HG03196 (cell line): Measurements from ENCODE around the gene CITED1.
"Not testable (repeated sequence)": the region's sequence is repeated elsewhere in the genome, so short reads cannot be mapped to it uniquely, and the experiment has no call there.

Source experiments
- ATAC-seq: cut with Tn5 transposase; IDR thresholded peaks from one replicate; pipeline ENCODE4 v1.9.1; 2021; ENCODE audit not compliant: unreplicated experiment

CITED1 gene, protein sequence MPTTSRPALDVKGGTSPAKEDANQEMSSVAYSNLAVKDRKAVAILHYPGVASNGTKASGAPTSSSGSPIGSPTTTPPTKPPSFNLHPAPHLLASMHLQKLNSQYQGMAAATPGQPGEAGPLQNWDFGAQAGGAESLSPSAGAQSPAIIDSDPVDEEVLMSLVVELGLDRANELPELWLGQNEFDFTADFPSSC

DNA sequence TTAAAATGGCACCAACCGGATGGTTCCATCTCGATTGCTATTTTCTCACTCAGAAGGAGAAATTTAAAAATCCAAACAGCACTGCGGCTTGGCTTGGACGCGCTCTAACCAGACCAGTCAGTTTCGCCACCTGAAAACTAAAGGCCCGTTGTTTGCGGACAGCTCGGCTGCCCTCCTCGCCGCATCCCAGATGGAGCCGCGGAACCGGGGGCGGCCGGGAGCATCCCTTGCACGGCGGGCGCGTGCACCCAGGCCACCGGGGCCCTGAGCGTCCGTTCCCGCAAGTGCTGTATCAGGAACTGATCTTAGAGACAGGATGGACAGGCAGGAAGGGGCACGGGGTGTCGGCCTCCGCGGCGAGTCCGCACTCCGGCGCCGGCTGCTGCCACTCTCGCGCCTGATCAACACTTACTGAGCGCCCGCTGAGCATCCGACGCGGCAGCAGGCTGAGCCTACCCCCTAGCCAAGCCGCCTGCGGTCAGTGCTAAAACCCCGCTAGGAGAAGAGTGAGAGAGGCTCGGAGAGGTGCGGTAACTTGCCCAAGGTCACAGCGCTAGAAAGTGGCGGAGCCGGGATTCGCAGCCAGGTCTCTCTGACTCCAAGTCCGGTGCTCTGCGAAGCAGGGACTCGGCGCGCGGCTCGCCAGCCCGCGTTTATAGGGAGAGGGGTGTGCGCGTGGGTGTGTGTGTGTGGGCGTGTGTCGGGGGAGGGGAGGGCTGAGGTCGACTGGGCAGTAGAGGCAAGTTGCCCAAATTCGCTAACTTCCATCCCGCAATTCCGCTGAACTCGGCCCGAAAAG lies at the start of gene CITED1:
Gene CITED1, minus strand, starts transcription at position 629 of the 799 bp plus-strand sequence. CDS start 3,045 bp downstream, outside the sequence.
- ATAC-seq, result no peak

DNA sequence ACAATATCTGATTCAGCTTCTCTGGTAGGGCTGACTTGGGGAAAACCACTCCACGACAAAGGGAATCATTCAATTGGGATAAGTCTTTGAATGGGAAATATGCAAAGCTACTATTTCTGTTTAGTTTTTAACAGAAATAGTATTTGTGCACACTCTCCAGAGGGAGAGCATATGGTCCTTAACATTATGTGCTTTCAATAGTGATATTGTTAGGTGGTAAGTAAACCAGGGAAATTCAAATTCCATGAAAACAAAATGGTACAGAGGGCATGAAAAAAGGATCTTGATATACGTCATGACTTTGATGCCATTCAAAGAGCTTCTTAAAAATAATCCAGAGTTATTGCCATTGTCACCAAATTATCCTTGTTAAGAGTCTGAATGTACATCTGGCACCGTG lies 47.1 kb upstream of the CITED1 start:
- ATAC-seq, result no peak

DNA sequence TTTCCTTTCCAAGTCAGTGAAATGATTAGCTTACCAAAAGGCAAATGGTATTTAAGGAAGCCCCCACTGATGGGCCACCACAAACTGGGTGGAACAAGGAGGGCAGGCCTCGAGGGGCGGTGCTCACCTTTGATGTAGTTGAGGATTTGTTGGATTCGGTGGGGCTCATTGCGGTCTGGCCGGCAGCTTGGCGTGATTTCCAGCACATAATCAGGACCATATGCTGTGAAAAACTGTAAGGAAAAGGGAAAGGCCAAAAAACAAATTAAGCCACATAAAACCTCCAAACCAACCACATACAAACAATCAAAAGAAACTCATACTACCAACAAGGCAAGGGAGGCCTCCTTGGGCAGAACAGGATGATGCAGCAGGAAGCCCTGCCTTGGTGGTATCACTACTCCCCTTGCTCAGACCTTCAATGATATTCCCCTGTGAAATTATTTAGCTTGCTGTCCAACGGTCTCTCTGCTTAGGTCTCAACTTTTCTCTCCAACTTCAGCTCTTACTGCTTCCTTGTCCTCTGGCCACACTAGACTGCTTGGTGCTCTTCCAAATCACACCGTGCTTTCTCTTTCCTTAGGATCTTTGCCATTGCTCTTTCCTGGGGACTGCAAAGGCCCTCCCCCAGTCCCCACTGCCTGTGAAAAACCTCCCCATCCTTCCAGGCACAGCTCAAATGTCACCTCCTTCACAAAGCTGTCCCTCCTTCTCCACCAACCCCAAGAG lies 46.1 kb upstream of the CITED1 start:
- ATAC-seq, result no peak

DNA sequence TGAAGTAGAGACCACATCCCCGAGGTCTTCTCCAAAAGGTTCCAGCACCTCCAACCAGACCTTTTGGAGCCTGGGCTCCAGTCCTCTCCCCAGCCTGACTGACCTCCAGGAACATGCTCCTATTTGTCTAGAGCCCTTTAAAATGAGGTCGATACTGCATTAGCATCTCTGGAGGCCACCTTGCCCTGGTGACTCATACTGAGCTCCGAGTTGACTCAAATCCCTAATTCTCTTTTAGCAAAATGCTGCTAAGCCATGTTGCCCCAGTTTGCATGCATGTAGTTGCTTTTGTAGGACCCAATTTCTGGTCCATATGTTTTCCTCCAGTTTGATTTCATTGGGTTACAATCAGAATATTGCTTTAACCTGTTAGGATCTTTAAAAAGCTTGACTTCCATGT lies 43.5 kb upstream of the CITED1 start:
- peak; percentile 69 for ATAC-seq

DNA sequence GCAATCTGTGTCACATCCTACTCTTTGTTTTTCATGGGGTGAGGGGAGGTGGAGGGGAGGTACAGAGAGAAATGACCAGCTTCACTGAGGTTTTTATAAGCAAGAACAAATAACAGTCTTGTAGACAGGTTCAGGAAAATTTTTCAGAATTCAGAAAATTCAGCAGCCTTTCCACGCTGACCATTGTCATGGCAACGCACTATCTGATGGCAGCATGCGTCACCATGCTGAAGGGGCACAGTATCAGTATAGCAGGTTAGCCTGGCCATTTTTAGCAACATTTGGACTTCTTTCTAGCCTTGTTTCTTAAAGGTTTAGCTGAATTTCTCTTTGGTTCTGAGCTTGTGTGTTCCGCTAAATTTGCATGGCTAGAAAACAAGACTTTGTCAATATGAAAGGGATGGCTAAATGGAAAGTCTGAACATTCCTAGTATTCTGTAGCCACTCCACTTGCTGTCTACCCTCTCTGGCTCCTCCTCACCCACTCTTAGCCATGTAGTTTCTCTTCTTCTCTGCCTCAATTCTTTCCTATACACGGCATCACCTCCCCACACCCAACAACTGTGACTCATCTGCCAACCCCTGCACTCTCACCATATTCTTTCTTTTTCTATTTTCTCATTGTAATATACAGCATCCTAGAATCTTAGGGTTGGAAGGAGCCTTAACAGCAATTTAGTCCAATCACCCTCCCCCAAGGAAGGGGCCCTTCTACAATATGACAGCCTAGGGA lies 42.7 kb upstream of the CITED1 start:
- no peak for ATAC-seq

DNA sequence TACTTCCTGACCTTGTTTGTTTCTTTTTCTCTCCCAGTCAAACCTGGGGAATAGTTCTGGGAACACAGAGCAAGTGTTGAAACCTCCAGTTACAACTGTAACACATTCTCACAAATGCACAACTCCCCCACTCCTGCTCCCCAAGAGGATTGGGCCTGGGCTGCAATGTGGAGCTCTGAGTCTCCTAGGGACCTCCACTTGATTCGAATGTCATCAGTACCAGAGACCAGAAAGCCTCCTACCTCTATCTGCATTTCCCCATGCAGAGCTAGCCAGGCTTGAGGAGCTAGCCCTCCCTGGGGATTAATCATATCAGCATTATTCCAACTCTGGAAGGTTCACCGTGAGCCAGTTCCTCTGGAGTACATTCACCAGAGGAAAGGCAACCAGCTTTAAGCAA lies 41.7 kb upstream of the CITED1 start:
- no peak for ATAC-seq

DNA sequence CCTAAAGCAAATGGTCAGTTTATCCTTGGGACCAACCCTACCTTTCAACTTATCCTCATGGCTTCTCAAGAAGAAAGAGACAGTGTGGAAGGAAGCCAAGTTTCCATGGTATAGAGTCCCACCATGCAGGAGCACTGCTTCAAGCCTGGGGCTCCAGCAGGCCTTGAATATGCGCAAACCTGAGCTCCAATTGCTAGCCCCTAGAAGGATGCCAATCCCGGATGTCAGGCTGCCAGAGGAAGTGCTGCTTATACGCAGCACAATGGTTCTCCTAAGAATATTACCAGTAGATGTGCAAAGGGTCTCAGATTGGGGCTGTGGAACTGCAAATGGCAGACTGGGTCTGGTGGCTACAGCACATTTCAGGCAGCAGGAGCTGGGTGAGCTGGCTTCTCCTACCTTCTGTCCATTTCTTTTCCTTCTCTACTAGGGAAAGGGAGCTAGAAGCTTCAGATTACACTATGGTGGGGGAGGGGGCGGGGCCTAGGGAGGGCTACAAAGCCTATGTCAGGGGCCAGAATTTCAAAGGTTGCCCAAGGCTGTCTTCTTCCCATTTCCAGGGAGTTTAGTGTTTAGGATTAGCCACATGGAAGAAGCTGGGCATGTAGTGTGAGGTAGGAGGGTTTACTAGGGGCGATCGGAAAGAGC lies 40.7 kb upstream of the CITED1 start:
- ATAC-seq, result no peak

DNA sequence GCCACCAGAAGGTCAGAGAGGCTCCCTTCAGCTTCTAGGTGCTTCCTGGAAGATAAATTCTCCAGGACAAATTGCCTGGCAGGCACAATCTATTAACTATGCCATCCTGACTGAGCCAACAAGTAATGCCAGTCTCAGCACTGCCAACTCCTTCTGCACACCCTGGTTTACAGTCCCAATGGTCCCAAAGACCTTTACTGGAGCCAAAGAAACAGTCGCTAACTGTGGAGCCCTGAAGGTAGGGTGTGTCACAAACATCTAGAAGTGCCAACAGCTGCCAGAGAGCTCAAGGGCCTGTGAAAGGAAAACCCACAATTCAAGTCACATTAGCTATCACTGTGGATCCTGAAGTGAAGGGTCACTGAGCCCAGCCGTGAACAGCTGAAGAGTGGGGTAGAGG lies 34.9 kb upstream of the CITED1 start:
- no peak for ATAC-seq

DNA sequence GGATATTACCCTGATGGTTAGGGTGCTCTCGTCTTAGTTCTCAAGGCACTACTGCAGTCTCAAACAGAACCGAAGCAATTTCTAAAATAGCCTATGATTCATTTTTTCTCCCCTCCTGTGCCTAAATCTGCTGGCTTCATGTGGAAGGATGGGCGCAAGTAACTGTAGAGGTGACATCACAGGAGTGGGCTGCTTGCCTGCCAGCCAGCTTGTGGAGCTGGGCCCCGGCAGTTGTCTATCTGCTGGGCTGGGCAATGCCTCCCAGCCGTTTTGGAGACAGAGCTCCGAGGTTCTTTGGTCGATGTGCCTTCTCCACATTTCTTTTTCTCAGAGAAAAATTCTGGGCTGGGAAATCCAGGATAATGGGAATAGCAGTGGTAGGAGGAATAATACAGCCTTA lies 34.3 kb upstream of the CITED1 start:
- ATAC-seq, result no peak

DNA sequence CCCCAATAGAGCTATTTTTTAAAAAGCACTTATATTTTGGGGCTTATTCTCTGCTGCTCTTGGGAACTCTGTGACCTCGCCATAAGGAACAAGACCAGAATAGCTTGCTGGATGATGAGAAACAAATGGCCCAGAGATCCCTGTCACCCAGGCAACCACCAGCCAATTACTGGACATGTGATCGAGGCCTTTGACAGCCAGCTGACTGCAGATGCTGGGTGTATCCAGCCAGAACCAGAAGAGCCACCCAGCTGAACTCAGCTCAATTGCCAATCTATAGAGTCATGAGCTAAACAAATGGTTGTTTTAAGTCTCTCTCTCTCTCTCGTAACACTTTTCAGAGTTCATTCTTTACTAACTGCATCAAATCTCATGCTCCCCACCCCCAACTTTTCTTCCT lies 24.4 kb upstream of the CITED1 start:
- ATAC-seq, result no peak

DNA sequence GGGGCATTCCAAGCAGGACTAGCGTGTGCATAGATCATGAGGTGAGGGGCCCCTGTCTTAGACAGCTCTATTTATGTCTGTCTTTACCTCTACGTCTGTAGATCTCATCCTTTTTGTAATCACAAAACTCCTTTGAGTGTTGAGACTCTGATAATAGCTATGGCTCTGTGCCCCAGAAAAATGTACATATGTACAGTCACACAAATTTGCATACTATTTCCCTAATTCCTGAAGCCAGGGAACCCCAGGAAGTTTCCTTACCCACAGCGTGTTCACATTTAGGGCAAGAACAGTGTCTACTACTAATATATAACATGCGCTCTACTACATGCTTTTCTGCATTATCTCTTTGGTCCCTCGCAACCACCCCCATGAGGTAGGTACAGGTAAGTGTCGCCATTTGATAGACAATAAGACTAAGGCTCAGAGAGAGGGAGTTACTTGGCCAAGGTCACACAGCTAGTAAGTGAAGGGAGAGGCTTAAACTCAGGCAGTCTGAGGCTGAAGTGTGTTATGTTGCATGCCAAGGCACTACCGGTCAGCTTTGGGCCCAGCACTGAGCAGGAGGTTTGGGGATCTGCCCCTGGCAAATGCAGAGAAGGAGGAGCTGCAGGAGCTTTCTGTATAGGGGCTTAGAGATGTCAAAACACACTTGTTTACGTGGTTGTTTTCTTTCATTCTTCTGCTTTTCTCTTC lies 21.0 kb upstream of the CITED1 start:
- ATAC-seq, result no peak

DNA sequence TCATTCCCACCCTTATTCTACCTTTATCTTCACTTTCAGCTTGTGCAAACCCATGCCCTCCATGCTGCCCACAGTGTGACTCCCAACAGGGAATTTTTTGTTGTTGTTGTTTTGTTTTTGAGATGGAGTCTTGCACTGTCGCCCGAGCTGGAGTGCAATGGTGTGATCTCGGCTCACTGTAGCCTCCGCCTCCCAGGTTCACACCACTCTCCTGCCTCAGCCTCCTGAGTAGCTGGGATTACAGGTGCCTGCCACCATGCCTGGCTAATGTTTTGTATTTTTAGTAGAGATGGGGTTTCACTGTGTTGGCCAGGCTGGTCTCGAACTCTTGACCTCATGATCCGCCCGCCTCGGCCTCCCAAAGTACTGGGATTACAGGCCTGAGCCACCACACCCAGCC lies 13.9 kb upstream of the CITED1 start:
- not testable (repeated sequence) for ATAC-seq

DNA sequence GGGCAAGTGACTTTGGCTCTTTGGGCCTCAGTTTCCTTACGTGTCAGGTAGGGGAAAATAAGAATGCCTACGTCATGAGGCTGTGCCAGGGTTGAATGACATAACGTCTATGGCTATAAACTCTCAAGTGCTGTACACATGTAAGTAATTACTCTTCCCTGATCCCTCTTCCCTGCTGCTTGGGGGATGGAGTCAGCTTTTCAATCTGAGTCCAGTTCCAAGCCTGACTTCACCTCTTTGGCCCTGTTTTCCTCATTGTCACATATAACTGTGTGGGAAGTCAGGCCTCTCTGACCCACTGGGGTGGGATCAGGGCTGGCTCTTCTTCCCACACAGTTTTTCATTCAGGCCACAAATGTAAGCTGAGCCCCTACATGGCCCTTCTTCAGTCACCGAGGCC lies 11.4 kb upstream of the CITED1 start:
- ATAC-seq, result no peak

DNA sequence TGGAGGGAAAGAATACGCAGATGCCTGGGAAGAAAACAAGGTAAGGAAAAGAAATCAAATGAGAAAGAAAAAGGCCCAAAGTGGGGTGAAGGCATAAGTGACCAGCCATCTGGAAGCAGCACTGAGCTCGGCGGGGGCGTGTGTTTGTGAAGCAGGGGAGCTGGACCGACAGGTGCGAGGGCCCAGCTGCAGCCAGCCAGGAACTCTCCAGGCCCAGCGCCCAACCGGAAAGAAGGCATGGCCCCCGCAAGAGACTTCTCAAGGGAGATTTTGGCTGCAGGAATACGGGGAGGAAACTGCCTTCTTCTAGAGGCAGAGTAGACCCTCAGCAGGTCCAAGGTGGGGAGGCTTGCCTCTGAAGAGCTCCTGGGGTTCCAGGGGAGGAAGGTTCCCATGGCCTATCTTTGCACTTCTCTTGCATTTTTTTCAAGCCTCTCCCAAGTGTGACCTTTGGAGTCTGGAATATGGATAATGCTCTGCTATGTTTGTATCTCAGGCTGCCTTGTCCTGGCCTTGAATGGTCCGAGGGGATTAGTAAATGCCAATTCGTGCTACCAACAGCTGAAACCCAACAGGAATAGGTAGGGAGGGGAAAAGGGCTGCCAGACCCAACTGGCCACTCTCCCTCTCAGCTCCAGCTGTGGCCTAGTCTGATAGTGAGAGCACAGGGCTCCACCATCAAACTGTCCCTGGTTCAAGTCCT lies 10.8 kb upstream of the CITED1 start:
- ATAC-seq, result no peak

DNA sequence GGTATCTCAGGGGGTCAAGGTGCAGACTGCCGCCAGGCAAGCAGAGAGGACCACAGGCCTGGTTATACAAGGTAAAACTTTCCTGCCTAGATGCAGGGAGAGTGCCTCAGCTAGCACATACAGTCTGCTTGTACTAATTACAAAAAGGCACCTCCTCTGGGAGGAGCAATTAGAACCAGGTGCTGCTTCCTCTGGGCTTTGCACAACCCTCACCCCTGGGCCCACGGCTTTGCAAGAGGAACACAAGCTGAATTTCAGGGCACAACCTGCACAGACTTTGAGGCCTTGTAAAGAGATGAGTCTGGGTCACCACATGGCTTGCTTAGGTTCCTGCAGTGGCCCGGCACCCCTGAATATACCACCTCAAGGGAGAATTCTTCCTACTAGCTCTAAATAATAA lies 9.2 kb upstream of the CITED1 start:
- no peak for ATAC-seq

DNA sequence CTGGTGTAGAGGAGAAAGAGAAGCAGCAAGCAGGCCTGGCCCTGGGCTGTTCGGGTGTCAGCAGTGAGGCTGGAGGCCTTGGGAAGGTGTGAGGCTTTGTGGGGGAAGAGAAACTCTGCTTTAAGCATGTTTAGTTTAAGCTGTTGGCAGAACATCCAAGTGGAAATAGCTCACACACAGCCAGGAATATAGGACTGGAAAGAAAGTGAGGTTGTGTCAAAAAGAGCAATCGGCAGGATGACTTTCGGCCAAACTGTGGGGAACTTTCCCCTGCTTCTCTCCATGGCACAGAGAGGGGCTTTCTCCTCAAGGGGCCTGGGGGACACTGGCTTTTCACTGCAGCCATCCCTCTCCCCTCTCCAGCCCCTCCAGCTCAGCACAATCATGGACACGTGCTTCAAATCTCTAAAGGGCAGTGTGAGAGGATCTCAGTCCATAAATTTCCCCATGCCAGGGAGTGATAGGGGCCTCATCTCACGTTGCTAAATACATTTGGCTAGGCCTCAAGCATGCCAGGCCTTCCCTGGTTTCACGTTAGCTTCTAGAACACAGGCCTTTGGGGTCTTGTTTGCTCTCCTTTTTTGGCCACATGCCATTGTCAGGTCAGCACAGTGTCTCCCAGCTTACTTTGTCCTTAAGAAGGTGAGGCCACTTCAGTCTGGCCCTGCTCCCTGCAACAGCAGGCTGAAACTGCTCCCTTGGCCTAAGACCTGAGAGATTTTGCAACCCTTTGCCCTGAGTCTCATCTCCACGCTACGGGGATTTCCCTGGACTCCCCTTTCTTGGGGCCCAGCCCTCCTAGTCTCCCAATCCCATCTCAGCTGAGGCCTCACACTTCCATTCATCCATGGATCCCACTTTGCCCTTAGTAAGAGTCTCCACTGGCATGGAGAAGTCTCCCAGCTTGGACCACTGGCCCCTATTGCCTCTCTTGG lies 8.3 kb upstream of the CITED1 start:
- ATAC-seq, result no peak

DNA sequence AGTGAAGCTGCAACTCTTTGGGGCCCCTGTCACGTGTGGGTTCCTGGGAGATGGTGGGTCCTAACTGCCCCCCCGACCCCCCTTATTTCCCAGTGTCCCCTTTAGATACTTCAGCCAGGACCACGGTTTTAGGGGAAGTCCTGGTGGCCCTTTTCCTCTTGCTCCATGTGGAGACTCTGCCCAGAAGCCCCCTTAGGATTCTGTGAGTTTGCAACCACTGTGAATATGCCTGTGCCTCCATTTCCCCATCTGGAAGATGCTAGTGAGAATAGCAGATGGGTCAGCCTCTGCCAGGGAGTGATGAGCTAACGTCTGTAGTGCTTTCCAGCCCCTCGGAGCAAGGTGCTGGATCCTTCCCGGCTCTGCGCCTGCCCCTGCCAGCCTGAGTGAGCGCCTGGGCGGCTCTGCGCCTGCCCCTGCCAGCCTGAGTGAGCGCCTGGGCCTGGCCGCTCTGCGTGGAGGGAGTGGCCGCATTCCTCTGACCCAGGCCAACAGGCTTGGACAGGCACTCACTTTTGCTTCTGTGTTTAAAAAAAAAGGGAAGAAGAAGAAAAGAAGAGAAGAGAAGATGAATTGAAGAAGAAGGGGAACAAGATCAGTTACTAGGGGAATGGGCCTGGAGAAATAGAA lies 6.7 kb upstream of the CITED1 start:
- ATAC-seq, result no peak
